B cell (primary cell): ENCODE data around the gene ZNF773.

Experiments used
- EZH2 ChIP-seq: IDR thresholded peaks from 2 replicates; pipeline ENCODE4 v1.6.1; 2012; ENCODE audit warnings: borderline replicate concordance, low read depth, mild to moderate bottlenecking, moderate library complexity, low read length; ENCODE audit not compliant: insufficient read depth, poor library complexity, severe bottlenecking
- TF ChIP-seq, protein P1 (sequence below): fragments of 200-600 bp; IDR thresholded peaks from one replicate; pipeline ENCODE4 v1.8.0; 2022; ENCODE audit warnings: antibody characterized with exemption, mild to moderate bottlenecking

DNA sequence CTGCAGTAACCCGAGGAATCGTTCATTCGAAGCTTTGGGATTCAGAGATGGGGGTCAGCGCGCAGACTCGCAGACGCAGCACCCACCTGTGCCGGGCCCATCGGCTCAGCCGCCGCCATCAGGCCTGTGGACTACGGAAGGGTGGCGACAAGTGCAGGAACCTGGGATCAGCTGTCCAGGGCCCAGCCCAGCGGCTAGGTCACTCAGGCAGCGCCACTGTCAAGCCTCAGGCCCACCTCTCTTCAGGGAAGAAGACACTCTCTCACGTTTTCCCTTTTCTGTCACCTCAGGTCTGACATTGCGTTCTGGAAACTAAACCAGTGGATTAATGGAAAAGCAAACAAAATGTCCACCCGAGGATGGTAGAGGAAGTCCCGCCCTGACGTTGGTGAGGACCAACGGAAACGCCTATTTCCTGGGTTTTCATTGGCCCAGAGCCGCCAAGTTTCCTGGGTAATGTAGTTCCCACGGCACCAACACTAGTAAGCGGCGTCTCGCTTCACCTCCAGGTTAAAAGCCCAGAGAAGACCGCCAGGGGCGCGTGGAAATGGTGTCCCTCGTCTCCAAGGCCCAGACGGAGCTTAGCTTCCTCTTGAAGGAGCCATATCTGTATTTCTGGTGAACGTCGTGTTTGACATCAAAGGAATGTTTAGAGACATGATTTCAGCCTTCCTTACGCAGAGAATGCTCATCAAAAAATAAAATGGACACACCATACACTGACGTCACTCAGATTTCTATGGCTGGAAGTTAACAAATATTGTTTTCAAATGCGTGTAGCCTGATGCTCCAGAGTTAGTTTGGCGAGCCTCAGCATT is 22.3 kb upstream of the ZNF773 start, which contains the start of gene ZNF772:
- TF ChIP-seq, protein P1, sequence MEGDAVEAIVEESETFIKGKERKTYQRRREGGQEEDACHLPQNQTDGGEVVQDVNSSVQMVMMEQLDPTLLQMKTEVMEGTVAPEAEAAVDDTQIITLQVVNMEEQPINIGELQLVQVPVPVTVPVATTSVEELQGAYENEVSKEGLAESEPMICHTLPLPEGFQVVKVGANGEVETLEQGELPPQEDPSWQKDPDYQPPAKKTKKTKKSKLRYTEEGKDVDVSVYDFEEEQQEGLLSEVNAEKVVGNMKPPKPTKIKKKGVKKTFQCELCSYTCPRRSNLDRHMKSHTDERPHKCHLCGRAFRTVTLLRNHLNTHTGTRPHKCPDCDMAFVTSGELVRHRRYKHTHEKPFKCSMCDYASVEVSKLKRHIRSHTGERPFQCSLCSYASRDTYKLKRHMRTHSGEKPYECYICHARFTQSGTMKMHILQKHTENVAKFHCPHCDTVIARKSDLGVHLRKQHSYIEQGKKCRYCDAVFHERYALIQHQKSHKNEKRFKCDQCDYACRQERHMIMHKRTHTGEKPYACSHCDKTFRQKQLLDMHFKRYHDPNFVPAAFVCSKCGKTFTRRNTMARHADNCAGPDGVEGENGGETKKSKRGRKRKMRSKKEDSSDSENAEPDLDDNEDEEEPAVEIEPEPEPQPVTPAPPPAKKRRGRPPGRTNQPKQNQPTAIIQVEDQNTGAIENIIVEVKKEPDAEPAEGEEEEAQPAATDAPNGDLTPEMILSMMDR, result peak; percentile 68
- TF ChIP-seq EZH2, result no peak
